AG09309 (cell line): Measurements from ENCODE around the gene SETD3.

Source experiments
- DNase-seq: peaks from one replicate; pipeline ENCODE4 v3.0.0-alpha.2; 2010; ENCODE audit warnings: low read depth
- H3K4me3 ChIP-seq: 2 replicates; pipeline ENCODE4 v1.5.1; 2011; ENCODE audit warnings: mild to moderate bottlenecking, low read depth, low read length, moderate library complexity; ENCODE audit not compliant: control insufficient read depth
- CTCF ChIP-seq: IDR thresholded peaks from 2 replicates; pipeline ENCODE4 v1.5.1; 2011; ENCODE audit warnings: mild to moderate bottlenecking, low read depth, low read length, inconsistent platforms; ENCODE audit not compliant: insufficient read depth, control insufficient read depth; ENCODE audit errors: missing control alignments

SETD3 gene

GRCh38 chr14:99363051-99363450 is 117.6 kb downstream of the SETD3 start:
- no peak overlapping the region for H3K4me3 ChIP-seq
- no peak for DNase-seq
- no peak for TF ChIP-seq CTCF

- H3K4me3 ChIP-seq = no peak overlapping the region
- no peak for DNase-seq
- no peak for TF ChIP-seq CTCF
Observed at GRCh38 chr14:99361596-99362215, 119.0 kb downstream of the SETD3 start.

GRCh38 chr14:99360774-99361595 is 119.7 kb downstream of the SETD3 start:
- no peak for TF ChIP-seq CTCF
- DNase-seq = no peak
- no peak overlapping the region for H3K4me3 ChIP-seq

- no peak for TF ChIP-seq CTCF
- no peak for DNase-seq
- H3K4me3 ChIP-seq = no peak overlapping the region
Observed at GRCh38 chr14:99359906-99360305, 120.8 kb downstream of the SETD3 start.

- H3K4me3 ChIP-seq = no peak overlapping the region
- TF ChIP-seq CTCF = no peak
- DNase-seq = no peak
Observed at GRCh38 chr14:99357916-99358390, 122.7 kb downstream of the SETD3 start.

GRCh38 chr14:99357151-99357915 is 123.3 kb downstream of the SETD3 start:
- no peak overlapping the region for H3K4me3 ChIP-seq
- TF ChIP-seq CTCF = no peak
- DNase-seq = no peak
